Measurements from ENCODE around the gene CIB2. TPM values are rescaled to one million over a fixed set of nuclear protein-coding genes. Genes with fewer than 3 reads are reported as not detected.

The CIB2 gene
- total RNA-seq, 1 donor from 2014 or later = 3.7 TPM

DNA sequence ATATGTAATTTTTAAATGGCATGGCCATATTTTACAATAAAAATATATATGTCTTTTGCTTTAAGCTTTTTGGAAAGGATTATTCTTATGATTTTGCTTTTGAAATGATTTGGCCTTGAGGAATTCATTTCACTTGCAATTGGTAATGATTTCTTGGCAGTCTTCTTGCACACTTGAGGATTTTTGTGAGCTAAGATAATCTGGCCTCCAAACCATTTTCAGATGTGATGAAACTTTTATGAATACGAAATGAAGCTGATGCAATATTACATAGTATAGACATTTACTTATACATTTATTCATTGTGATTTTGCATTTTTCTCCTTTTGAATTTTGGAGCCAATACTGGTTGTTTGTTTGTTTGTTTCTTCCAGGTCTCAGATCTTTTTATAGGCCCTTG, 45.3 kb downstream of the CIB2 start:
- Mint-ChIP-seq H3K4me3 (no peak overlapping the region), H3K36me3 (ENCODE audit: low read depth) (no peaks in the 10 kb centered on the region), H3K27me3 (peaks cover 3% of the 10 kb centered on the region), H3K27ac (no peak overlapping the region), H3K4me1 (peaks cover 24% of the 10 kb centered on the region), H3K9me3 (no peaks in the 10 kb centered on the region)
- TF ChIP-seq, protein P1, sequence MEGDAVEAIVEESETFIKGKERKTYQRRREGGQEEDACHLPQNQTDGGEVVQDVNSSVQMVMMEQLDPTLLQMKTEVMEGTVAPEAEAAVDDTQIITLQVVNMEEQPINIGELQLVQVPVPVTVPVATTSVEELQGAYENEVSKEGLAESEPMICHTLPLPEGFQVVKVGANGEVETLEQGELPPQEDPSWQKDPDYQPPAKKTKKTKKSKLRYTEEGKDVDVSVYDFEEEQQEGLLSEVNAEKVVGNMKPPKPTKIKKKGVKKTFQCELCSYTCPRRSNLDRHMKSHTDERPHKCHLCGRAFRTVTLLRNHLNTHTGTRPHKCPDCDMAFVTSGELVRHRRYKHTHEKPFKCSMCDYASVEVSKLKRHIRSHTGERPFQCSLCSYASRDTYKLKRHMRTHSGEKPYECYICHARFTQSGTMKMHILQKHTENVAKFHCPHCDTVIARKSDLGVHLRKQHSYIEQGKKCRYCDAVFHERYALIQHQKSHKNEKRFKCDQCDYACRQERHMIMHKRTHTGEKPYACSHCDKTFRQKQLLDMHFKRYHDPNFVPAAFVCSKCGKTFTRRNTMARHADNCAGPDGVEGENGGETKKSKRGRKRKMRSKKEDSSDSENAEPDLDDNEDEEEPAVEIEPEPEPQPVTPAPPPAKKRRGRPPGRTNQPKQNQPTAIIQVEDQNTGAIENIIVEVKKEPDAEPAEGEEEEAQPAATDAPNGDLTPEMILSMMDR (IDR thresholded peaks at IDR 0.05) = no peak
- no peak for DNase-seq
- POLR2A ChIA-PET = interaction anchor here (0.7 kb wide), 1 partner anchor 75 kb away, joined by 3 read pairs; no protein-coding TSS in a partner anchor
- CTCF ChIA-PET = no interaction called here
- no peak for ATAC-seq (ENCODE audit: low read depth)
- intact Hi-C loops (cut with micrococcal nuclease) = loop anchor here (5.0 kb wide), 1 partner anchor 34 kb away; no protein-coding TSS in a partner anchor

DNA sequence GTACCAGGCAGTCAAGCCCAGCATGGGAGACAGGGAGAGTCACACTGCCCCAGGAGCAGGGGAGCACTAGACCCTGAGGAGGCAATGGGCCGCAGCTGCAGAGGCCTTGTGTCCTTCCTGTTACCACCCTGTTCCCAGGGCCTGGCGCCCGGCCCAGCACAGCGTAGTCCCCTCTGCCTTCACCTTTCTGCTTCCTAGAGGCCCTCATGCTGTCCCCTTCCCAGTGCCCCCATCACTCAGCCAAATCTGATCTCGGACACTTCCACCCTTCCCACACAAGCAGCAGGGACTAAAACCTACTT, 46.8 kb downstream of the CIB2 start:
- intact Hi-C loops (cut with micrococcal nuclease) = no loop called here
- TF ChIP-seq, protein P1 (IDR thresholded peaks at IDR 0.05) = no peak
- DNase-seq (no peak), ATAC-seq (ENCODE audit: low read depth) (no peak)
- no peak overlapping the region for H3K4me3 Mint-ChIP-seq
- no peaks in the 10 kb centered on the region for H3K9me3 Mint-ChIP-seq
- H3K27ac Mint-ChIP-seq = no peak overlapping the region
- peaks cover 24% of the 10 kb centered on the region for H3K4me1 Mint-ChIP-seq
- ChIA-PET POLR2A (interaction anchor here (1.7 kb wide), 1 partner anchor 49 kb away, joined by 4 read pairs; no protein-coding TSS in a partner anchor), CTCF (no interaction called here)
- no peaks in the 10 kb centered on the region for H3K27me3 Mint-ChIP-seq
- H3K36me3 Mint-ChIP-seq (ENCODE audit: low read depth) = no peaks in the 10 kb centered on the region

DNA sequence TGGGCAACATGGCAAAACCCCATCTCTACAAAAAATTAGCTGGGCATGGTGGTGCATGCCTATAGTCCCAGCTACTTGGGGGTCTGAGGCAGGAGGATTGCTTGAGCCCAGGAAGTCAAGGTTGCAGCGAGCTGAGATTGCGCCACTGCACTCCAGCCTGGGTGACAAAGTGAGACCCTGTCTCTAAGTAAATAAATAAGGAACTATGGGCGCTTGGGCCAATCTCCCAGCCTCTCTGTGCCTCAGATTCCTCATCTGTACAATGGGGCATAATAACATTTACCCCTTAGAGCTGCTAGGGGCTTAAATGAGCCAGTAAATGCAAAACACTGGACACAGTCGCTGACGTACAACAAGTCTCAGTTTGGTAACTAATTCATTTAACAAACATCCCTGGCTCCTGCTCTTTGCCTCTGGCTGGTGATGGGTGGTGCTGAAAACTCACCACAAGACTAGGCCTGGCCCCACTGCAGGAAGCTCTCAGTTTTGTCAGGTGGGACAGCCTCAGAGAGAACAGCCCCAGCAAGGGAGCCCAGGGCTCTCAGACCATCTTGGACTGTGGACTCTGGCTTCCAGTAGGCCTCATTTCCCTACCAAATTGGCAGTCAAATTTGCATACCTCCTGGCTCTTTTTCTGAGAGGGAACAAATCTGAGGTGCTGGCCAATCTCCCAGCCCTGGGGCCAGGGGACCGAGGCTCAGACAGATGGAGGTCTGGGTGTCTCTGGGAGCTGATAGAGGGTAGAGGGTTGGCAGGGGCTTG, 47.4 kb downstream of the CIB2 start:
- Mint-ChIP-seq H3K4me3 (no peak overlapping the region), H3K36me3 (ENCODE audit: low read depth) (no peaks in the 10 kb centered on the region), H3K27ac (no peak overlapping the region), H3K4me1 (peaks cover 23% of the 10 kb centered on the region), H3K9me3 (no peaks in the 10 kb centered on the region), H3K27me3 (no peaks in the 10 kb centered on the region)
- DNase-seq (no peak), ATAC-seq (ENCODE audit: low read depth) (no peak)
- TF ChIP-seq, protein P1 (IDR thresholded peaks at IDR 0.05) = no peak
- CTCF ChIA-PET = interaction anchor here (1.4 kb wide), 1 partner anchor 24 kb away, joined by 4 read pairs; no protein-coding TSS in a partner anchor
- POLR2A ChIA-PET = interaction anchor here (1.7 kb wide), 1 partner anchor 49 kb away, joined by 4 read pairs; no protein-coding TSS in a partner anchor
- intact Hi-C loops (cut with micrococcal nuclease) = no loop called here

DNA sequence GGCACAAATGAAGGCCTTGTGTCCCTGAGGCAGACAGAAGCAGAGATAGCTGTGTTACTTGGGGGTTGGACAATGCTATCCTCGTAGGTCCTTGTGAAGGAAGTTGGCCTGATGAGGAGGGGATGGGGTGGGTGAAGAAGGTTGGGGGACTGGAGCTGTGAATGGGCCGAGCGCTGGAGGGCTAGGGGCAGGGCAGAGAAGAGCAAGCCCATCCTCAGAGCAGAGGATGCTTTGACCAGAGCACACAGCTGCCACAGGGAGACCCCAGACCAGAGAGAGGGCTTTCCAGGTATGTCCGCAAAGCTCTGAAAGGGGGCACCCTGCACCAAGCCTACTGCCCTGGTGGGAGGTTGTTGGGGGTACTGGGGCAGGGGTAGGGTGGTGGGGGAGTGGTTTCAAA, 48.1 kb downstream of the CIB2 start:
- POLR2A ChIA-PET = interaction anchor here (1.7 kb wide), 1 partner anchor 48 kb away, joined by 4 read pairs; no protein-coding TSS in a partner anchor
- H3K9me3 Mint-ChIP-seq = no peaks in the 10 kb centered on the region

DNA sequence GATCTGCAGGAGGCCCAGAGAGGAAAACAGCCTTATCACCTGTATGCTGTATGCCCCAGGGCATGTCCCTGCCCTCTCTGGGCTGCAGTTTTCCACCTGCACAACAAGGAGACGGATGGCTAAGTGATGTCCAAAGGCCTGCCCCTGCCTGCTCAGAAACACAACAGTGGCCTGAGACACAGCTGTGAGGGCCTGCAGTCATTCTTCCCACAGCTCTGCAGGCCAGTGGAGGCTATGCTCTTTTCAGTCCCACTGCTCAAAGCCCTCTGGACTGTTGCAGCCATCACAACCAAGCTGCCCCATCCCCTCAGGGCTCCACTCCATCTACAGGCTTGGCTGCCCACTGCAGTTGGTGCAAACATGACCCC, 48.5 kb downstream of the CIB2 start:
- no peak overlapping the region for H3K4me3 Mint-ChIP-seq
- TF ChIP-seq, protein P1 (IDR thresholded peaks at IDR 0.05) = no peak
- intact Hi-C loops (cut with micrococcal nuclease) = no loop called here
- H3K4me1 Mint-ChIP-seq = peaks cover 16% of the 10 kb centered on the region
- H3K27me3 Mint-ChIP-seq = no peaks in the 10 kb centered on the region
- ATAC-seq (ENCODE audit: low read depth) = no peak
- no peaks in the 10 kb centered on the region for H3K36me3 Mint-ChIP-seq (ENCODE audit: low read depth)
- DNase-seq = no peak
- ChIA-PET CTCF (interaction anchor here (1.4 kb wide), 1 partner anchor 26 kb away, joined by 4 read pairs; no protein-coding TSS in a partner anchor), POLR2A (interaction anchor here (1.7 kb wide), 1 partner anchor 47 kb away, joined by 4 read pairs; no protein-coding TSS in a partner anchor)
- no peaks in the 10 kb centered on the region for H3K9me3 Mint-ChIP-seq
- H3K27ac Mint-ChIP-seq = no peak overlapping the region

More for the DNA sequence above, 48.1 kb downstream of the CIB2 start:
- Mint-ChIP-seq H3K4me1 (peaks cover 16% of the 10 kb centered on the region), H3K36me3 (ENCODE audit: low read depth) (no peaks in the 10 kb centered on the region), H3K27ac (no peak overlapping the region), H3K4me3 (no peak overlapping the region), H3K27me3 (no peaks in the 10 kb centered on the region)
- intact Hi-C loops (cut with micrococcal nuclease) = no loop called here
- TF ChIP-seq, protein P1 (IDR thresholded peaks at IDR 0.05) = no peak
- DNase-seq (no peak), ATAC-seq (ENCODE audit: low read depth) (no peak)
- CTCF ChIA-PET = interaction anchor here (1.4 kb wide), 1 partner anchor 25 kb away, joined by 4 read pairs; no protein-coding TSS in a partner anchor

Measured in activated B cell treated with CpG ODN at 0.5 μM for 24 hours (primary cell).